ENCODE results near the gene FAM120C. TPM values are rescaled to one million over a fixed set of nuclear protein-coding genes. Genes with fewer than 3 reads are reported as not detected.

FAM120C gene
- total RNA-seq, 1 donor from 2014 or later, result 6.3 TPM

DNA sequence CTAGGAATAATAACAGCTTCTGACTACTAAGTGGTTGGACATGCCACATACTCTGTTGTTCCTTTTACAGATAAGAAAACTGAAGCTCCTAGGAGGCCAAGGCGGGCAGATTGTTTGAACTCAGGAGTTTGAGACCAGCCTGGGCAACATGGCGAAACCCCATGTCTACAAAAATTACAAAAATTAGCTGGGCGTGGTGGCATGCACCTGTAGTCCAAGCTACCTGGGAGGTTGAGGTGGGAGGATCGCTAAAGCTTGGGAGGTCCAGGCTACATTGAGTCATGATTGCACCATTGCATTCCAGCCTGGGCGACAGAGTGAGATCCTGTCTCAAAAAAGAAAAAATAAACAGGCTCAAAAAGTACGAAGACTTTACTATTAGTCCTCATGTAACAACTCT, 108.2 kb downstream of the FAM120C start:
- Histone ChIP-seq H3K4me1 (ENCODE audit: control insufficient read depth in 3 of 3, insufficient read depth in 3 of 3, low read length in 3 of 3) (no peaks in the 10 kb centered on the region), H3K4me3 (ENCODE audit: low read length in 3 of 3) (no peak overlapping the region), H3K9me3 (ENCODE audit: control insufficient read depth in 3 of 3, low read length in 3 of 3) (no peaks in the 10 kb centered on the region), H3K27me3 (ENCODE audit: control insufficient read depth in 3 of 3, insufficient read depth in 3 of 3, low read length in 3 of 3) (no peaks in the 10 kb centered on the region), H3K27ac (ENCODE audit: low read depth, low read length) (no peak overlapping the region), H3K36me3 (ENCODE audit: control insufficient read depth in 3 of 3, insufficient read depth in 3 of 3, low read length in 3 of 3) (peaks cover 0 to under 1% (median 0%) of the 10 kb centered on the region in 3 donors), H3K9ac (ENCODE audit: low read depth in 1 of 3, low read length in 3 of 3) (no peak overlapping the region)

DNA sequence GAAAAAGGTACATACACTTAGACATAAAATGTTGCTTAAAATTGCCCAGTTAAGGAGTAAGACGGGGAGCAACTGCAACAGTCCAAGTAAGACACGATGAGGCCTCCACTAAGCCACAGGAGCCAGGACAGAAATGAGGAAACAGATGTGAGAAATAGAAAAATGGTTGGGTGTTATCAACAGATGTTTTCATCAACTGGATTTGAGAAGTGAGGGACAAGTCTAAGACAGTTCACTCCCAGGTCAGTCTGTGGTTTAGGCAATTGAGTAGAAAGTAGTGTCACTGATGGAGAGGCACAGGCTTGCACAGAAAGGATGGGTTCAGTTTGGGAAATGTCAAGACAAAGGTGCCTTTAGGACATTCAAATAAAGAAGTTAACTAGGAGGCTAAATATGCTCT, 115.3 kb downstream of the FAM120C start:
- H3K27ac ChIP-seq (ENCODE audit: low read depth, low read length), result no peak overlapping the region
- no peaks in the 10 kb centered on the region for H3K9me3 ChIP-seq (ENCODE audit: control insufficient read depth in 3 of 3, low read length in 3 of 3)
- no peaks in the 10 kb centered on the region for H3K27me3 ChIP-seq (ENCODE audit: control insufficient read depth in 3 of 3, insufficient read depth in 3 of 3, low read length in 3 of 3)
- no peak overlapping the region for H3K4me3 ChIP-seq (ENCODE audit: low read length in 3 of 3)
- no peaks in the 10 kb centered on the region for H3K4me1 ChIP-seq (ENCODE audit: control insufficient read depth in 3 of 3, insufficient read depth in 3 of 3, low read length in 3 of 3)
- peaks cover 0 to 1% (median 0%) of the 10 kb centered on the region in 3 donors for H3K36me3 ChIP-seq (ENCODE audit: control insufficient read depth in 3 of 3, insufficient read depth in 3 of 3, low read length in 3 of 3)
- no peak overlapping the region for H3K9ac ChIP-seq (ENCODE audit: low read depth in 1 of 3, low read length in 3 of 3)

DNA sequence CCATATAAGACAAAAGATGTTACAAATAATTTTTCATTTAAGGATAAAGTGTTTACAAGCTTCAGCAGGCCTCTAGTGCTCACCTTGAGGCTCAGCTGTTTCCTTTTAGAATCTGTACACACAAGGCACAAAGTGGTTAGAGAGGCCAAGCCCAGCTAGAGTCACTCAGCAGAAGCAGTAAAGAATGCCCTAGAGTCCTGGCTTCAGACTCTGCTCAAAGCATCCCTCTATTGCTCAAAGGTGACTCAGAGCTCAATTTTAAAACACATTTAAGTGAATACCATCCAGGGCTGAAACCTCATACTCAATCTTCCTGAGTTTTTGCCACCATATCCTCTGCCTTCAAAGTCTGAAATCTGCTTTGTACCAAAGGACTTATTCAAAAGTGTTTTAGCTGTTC, 116.2 kb downstream of the FAM120C start:
- H3K9me3 ChIP-seq (ENCODE audit: control insufficient read depth in 3 of 3, low read length in 3 of 3), result no peaks in the 10 kb centered on the region
- peaks cover 0 to 1% (median 0%) of the 10 kb centered on the region in 3 donors for H3K36me3 ChIP-seq (ENCODE audit: control insufficient read depth in 3 of 3, insufficient read depth in 3 of 3, low read length in 3 of 3)
- no peak overlapping the region for H3K27ac ChIP-seq (ENCODE audit: low read depth, low read length)
- H3K27me3 ChIP-seq (ENCODE audit: control insufficient read depth in 3 of 3, insufficient read depth in 3 of 3, low read length in 3 of 3), result no peaks in the 10 kb centered on the region
- no peaks in the 10 kb centered on the region for H3K4me1 ChIP-seq (ENCODE audit: control insufficient read depth in 3 of 3, insufficient read depth in 3 of 3, low read length in 3 of 3)
- no peak overlapping the region for H3K4me3 ChIP-seq (ENCODE audit: low read length in 3 of 3)
- H3K9ac ChIP-seq (ENCODE audit: low read depth in 1 of 3, low read length in 3 of 3), result no peak overlapping the region

DNA sequence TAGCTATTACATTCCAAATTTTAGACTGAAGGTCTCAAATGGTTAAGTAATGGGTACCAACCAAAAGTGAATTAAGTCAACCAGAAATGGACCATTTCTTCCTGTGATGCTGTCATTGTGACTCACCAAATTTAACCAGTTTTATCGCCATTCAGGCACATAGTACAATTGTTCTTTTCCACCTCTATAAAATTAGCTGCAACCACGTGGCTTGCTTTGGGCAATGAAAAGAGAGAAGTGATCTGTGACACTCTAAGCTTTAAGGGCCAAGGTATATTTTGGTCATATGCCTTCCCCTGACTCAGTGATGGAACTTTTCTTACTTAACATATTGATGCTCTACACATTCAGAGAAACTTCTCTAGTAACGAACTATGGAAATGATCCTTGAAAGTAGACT, 118.5 kb downstream of the FAM120C start:
- no peak overlapping the region for H3K27ac ChIP-seq (ENCODE audit: low read depth, low read length)
- no peaks in the 10 kb centered on the region for H3K9me3 ChIP-seq (ENCODE audit: control insufficient read depth in 3 of 3, low read length in 3 of 3)
- H3K36me3 ChIP-seq (ENCODE audit: control insufficient read depth in 3 of 3, insufficient read depth in 3 of 3, low read length in 3 of 3), result no peaks in the 10 kb centered on the region
- H3K27me3 ChIP-seq (ENCODE audit: control insufficient read depth in 3 of 3, insufficient read depth in 3 of 3, low read length in 3 of 3), result no peaks in the 10 kb centered on the region
- H3K4me1 ChIP-seq (ENCODE audit: control insufficient read depth in 3 of 3, insufficient read depth in 3 of 3, low read length in 3 of 3), result no peaks in the 10 kb centered on the region
- H3K4me3 ChIP-seq (ENCODE audit: low read length in 3 of 3), result no peak overlapping the region
- no peak overlapping the region for H3K9ac ChIP-seq (ENCODE audit: low read depth in 1 of 3, low read length in 3 of 3)

DNA sequence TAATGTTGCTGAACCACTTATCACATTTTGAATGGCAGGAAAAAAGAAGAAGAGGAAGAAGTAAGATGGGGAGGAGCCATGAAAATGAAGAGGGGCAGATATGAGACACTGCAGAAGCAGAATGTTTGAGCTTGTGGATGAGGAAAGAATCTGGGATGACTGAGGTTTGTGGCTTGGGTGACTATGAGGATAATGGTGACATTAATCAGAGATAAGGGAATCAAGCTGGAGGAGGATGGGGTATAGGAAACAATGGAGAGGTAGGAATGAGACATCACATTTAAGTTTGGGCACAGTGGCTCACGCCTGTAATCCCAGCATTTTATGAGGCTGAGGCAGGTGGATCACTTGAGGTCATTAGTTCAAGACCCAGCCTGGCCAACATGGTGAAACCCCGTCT, 119.7 kb downstream of the FAM120C start:
- H3K27ac ChIP-seq (ENCODE audit: low read depth, low read length), result no peak overlapping the region
- H3K9ac ChIP-seq (ENCODE audit: low read depth in 1 of 3, low read length in 3 of 3), result no peak overlapping the region
- H3K4me3 ChIP-seq (ENCODE audit: low read length in 3 of 3), result no peak overlapping the region
- H3K9me3 ChIP-seq (ENCODE audit: control insufficient read depth in 3 of 3, low read length in 3 of 3), result no peaks in the 10 kb centered on the region
- no peaks in the 10 kb centered on the region for H3K36me3 ChIP-seq (ENCODE audit: control insufficient read depth in 3 of 3, insufficient read depth in 3 of 3, low read length in 3 of 3)
- no peaks in the 10 kb centered on the region for H3K4me1 ChIP-seq (ENCODE audit: control insufficient read depth in 3 of 3, insufficient read depth in 3 of 3, low read length in 3 of 3)
- H3K27me3 ChIP-seq (ENCODE audit: control insufficient read depth in 3 of 3, insufficient read depth in 3 of 3, low read length in 3 of 3), result no peaks in the 10 kb centered on the region

DNA sequence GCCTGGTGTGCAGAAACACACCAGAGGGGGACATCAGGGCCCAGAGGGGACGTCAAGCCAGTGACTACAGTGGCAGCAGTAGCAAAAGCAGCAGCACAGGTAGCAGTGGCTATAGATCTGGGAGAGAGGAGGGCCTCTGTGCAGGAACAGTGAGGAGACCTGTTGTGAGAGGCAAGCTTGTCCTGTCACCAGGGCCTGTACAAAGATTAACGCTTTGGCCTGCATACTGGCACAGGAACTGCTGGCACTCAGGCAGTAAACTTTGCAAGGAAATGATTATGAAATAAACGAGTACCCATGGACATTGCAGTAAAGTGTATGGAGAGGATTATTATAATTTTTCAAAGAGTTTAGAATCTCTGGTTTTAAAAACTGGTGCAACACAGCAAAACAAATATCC, 133.3 kb downstream of the FAM120C start:
- Histone ChIP-seq H3K9me3 (ENCODE audit: control insufficient read depth in 3 of 3, low read length in 3 of 3) (no peaks in the 10 kb centered on the region), H3K4me3 (ENCODE audit: low read length in 3 of 3) (no peak overlapping the region), H3K27me3 (ENCODE audit: control insufficient read depth in 3 of 3, insufficient read depth in 3 of 3, low read length in 3 of 3) (no peaks in the 10 kb centered on the region), H3K36me3 (ENCODE audit: control insufficient read depth in 3 of 3, insufficient read depth in 3 of 3, low read length in 3 of 3) (no peaks in the 10 kb centered on the region), H3K9ac (ENCODE audit: low read depth in 1 of 3, low read length in 3 of 3) (no peak overlapping the region), H3K4me1 (ENCODE audit: control insufficient read depth in 3 of 3, insufficient read depth in 3 of 3, low read length in 3 of 3) (peaks cover 0 to 4% (median 4%) of the 10 kb centered on the region in 3 donors), H3K27ac (ENCODE audit: low read depth, low read length) (no peak overlapping the region)

DNA sequence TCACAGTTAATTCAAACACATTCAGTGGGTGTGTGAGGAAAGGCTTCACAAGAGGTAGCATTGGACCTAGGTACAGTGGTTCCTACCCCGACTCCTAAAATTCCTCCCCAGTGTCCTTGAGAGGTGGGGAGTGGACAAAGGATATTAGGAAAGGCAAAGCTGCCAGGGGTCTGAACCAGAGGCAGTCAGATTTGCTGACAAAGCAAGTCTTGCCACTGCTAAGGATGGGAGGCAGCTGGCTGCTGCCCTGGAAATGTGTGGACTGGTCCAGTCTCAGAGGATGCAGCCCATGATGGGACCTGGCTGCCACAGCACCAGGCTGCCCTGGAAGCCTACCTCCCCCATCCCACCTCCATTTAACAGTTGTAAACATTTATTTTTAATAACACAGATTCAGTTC, 134.6 kb downstream of the FAM120C start:
- Histone ChIP-seq H3K36me3 (ENCODE audit: control insufficient read depth in 3 of 3, insufficient read depth in 3 of 3, low read length in 3 of 3) (no peaks in the 10 kb centered on the region), H3K4me3 (ENCODE audit: low read length in 3 of 3) (no peak overlapping the region), H3K4me1 (ENCODE audit: control insufficient read depth in 3 of 3, insufficient read depth in 3 of 3, low read length in 3 of 3) (peaks cover 0 to 4% (median 4%) of the 10 kb centered on the region in 3 donors), H3K27ac (ENCODE audit: low read depth, low read length) (no peak overlapping the region), H3K9ac (ENCODE audit: low read depth in 1 of 3, low read length in 3 of 3) (no peak overlapping the region), H3K27me3 (ENCODE audit: control insufficient read depth in 3 of 3, insufficient read depth in 3 of 3, low read length in 3 of 3) (no peaks in the 10 kb centered on the region), H3K9me3 (ENCODE audit: control insufficient read depth in 3 of 3, low read length in 3 of 3) (no peaks in the 10 kb centered on the region)

DNA sequence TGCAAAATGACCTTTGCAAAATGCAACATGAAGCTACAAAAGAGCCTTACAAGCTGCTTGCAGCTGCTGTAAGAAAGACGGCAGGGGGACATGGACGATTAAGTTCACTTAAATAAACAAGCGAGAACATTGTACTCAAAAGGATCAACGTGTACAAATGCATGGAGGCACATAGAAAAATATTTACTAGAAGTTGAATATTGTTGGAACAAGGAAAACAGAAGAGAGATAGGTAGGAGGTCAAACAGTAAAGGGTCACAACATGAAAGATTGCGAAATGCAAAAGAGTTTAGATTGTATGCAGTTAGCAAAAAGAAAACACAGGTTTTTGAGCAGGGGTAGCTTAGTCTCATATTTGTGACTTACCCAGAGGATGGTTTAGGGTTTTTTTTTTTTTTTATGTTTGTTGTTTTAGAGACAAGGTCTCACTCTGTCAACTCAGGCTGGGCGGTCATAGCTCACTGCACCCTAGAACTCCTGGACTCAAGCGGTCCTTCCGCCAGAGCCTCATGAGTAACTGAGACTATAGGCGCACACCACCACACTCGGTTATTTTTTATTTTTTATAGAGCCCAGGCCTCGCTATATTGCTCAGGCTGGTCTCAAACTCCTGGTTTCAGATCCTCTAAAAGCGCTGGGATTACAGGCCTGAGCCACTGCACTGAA, 137.4 kb downstream of the FAM120C start:
- Histone ChIP-seq H3K27me3 (ENCODE audit: control insufficient read depth in 3 of 3, insufficient read depth in 3 of 3, low read length in 3 of 3) (no peaks in the 10 kb centered on the region), H3K9ac (ENCODE audit: low read depth in 1 of 3, low read length in 3 of 3) (no peak overlapping the region), H3K27ac (ENCODE audit: low read depth, low read length) (peak overlapping the region; percentile 96), H3K4me1 (ENCODE audit: control insufficient read depth in 3 of 3, insufficient read depth in 3 of 3, low read length in 3 of 3) (peaks cover 2 to 8% (median 4%) of the 10 kb centered on the region in 3 donors), H3K36me3 (ENCODE audit: control insufficient read depth in 3 of 3, insufficient read depth in 3 of 3, low read length in 3 of 3) (peaks cover 2 to 6% (median 6%) of the 10 kb centered on the region in 3 donors), H3K9me3 (ENCODE audit: control insufficient read depth in 3 of 3, low read length in 3 of 3) (no peaks in the 10 kb centered on the region), H3K4me3 (ENCODE audit: low read length in 3 of 3) (no peak overlapping the region)

DNA sequence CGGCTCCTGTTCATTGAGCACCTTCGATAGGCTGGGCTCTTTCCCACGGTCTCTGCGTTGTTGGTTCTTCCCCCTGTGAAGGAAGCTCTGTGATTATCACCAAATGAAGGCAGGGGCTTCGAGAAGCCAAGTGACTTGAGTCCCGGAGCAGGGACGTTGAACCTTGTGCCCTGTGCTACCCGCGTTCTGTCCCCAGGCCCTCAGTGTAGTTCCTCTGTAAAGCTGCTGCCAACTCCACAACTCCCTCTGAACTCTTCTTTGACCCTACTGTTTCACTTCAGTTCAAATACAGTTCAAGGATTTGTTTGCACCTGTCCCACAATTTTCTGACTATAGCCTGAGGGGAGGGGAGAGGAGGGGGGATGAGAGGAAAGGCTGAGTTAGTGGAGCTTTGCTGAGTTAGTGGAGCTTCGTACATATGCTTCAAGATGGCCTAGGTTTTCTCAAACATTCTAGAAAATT, 138.1 kb downstream of the FAM120C start:
- H3K4me3 ChIP-seq (ENCODE audit: low read length in 3 of 3), result peak overlapping the region; percentile 56 to 79 (median 70)
- peaks cover 2 to 8% (median 4%) of the 10 kb centered on the region in 3 donors for H3K4me1 ChIP-seq (ENCODE audit: control insufficient read depth in 3 of 3, insufficient read depth in 3 of 3, low read length in 3 of 3)
- peak overlapping the region; percentile 96 for H3K27ac ChIP-seq (ENCODE audit: low read depth, low read length)
- no peaks in the 10 kb centered on the region for H3K27me3 ChIP-seq (ENCODE audit: control insufficient read depth in 3 of 3, insufficient read depth in 3 of 3, low read length in 3 of 3)
- peak overlapping the region; percentile 71 to 87 (median 85) for H3K9ac ChIP-seq (ENCODE audit: low read depth in 1 of 3, low read length in 3 of 3)
- no peaks in the 10 kb centered on the region for H3K9me3 ChIP-seq (ENCODE audit: control insufficient read depth in 3 of 3, low read length in 3 of 3)
- H3K36me3 ChIP-seq (ENCODE audit: control insufficient read depth in 3 of 3, insufficient read depth in 3 of 3, low read length in 3 of 3), result peaks cover 3 to 10% (median 7%) of the 10 kb centered on the region in 3 donors

DNA sequence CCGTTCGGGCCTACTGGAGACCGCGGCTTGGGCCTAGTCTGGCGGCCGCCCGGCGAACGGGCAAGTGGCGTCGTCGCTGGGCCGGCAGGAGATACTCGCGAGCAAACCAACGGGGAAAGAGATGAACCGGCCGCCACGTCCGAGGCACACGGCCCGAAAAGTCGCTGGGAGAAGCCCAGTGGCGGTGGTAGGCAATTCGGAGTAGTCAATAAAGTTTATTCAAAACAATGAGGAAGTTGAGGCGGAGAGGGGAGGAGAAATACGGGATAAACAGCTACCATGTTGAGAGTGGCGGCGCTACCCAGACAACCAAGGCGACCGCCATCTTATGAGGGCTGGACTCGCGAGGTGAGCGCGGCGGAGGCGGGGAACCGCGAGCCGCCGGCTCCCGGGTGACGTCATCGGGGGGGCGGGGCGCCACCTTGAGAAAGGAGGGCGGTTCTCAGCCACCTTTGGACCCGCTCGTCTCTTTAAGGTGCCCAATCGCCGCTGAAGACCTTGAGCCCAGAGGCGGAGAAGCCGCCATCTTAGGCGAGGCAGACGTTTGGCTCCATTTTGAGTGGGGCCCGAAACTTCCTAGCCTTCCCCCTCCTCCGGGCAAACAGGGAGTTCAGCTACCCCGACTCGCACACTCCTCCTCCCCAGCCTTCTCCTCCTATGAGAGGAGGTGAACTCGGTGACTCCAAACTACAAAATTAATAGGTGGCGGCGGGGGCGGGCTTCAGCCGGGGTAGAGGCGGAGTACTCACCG, 138.8 kb downstream of the FAM120C start, which contains the start of gene PHF8:
Gene PHF8, minus strand, starts transcription at position 348 of the 751 bp plus-strand sequence. CDS start 1,745 bp downstream, outside the sequence.
- H3K4me1 ChIP-seq (ENCODE audit: control insufficient read depth in 3 of 3, insufficient read depth in 3 of 3, low read length in 3 of 3), result peaks cover 2 to 8% (median 4%) of the 10 kb centered on the region in 3 donors
- H3K9me3 ChIP-seq (ENCODE audit: control insufficient read depth in 3 of 3, low read length in 3 of 3), result no peaks in the 10 kb centered on the region
- peak within 1 kb of the TSS; percentile 89 to 94 (median 91) for H3K9ac ChIP-seq (ENCODE audit: low read depth in 1 of 3, low read length in 3 of 3)
- H3K36me3 ChIP-seq (ENCODE audit: control insufficient read depth in 3 of 3, insufficient read depth in 3 of 3, low read length in 3 of 3), result peaks cover 3 to 10% (median 7%) of the 10 kb centered on the region in 3 donors
- H3K27me3 ChIP-seq (ENCODE audit: control insufficient read depth in 3 of 3, insufficient read depth in 3 of 3, low read length in 3 of 3), result no peaks in the 10 kb centered on the region
- H3K4me3 ChIP-seq (ENCODE audit: low read length in 3 of 3), result peak within 1 kb of the TSS; percentile 80 to 83 (median 82)
- peak within 1 kb of the TSS; percentile 96 for H3K27ac ChIP-seq (ENCODE audit: low read depth, low read length)
